ENCODE results near the gene TMEM151B.

- TF ChIP-seq CTCF (IDR thresholded peaks at IDR 0.05) (no peak), POLR2A (IDR thresholded peaks at IDR 0.05) (no peak)
Measured at GRCh38 chr6:44305200-44305725, 35.0 kb downstream of the TMEM151B start.
